NCI-H82 (cell line): Measurements from ENCODE around the gene MIDN.
A peak's percentile ranks its signal among the peaks of the same experiment; 100 is the strongest.

Experiments used
- DNase-seq: peaks from one replicate; lab custom pipeline; 2025; lab: John Stamatoyannopoulos, UW

MIDN gene

DNA sequence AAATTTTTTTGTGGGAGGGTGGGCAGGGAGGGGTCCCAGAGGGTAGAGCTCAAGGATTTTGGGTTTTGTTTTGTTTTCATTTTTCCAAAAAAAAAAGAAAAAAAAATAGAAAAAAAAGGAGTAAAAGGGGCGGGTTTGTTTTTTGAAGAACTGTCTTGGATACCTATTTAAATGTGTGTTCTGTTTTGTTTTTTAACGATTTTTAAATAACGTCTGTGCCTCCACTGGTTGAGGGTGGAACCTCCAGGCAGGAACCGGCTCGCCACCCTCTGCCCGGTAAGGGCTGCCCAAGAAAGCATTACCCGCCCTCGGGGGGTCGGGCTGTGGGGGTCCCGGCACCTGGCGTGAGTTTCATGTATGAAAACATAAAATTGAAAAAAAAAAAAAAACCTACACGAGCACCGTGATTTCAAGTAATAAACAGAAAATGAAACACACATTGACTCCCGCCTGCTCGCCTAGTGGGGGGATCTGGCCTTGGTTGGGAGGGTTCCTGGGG lies 10.4 kb downstream of the MIDN start:
- DNase-seq = no peak

DNA sequence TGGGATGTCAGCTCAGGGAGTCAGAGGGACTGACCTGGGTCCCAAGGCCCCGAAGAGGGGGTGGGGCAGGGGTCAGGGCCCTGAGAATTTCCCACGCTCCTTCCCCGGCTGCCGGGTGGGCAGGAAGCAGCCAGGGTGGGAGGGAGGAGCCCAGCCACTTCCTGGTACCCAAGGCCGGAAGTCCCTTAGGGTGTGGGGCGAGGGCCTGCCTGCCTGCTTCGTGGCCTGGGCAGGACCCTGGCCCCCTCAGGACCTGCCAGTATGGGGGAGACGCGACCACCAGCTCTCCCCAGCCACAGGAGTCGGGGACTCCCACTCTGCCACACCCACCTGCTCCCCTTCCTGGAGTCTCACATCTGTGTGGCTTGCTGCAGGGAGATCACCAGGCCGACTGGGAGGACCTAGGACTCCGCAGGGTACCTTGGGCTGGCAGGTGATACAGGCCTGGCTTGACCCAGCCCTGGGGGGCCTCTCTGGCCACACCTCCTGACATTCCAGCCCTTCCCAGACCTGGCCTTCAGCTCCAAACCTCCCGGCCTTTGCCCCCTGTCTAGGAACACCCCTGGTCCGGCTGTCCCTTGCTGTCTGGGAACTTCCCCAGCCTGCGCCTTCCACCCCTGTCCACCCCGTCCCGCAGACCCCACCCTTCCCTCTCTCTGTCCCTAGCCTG lies 11.0 kb downstream of the MIDN start:
- DNase-seq = peak; percentile 37

DNA sequence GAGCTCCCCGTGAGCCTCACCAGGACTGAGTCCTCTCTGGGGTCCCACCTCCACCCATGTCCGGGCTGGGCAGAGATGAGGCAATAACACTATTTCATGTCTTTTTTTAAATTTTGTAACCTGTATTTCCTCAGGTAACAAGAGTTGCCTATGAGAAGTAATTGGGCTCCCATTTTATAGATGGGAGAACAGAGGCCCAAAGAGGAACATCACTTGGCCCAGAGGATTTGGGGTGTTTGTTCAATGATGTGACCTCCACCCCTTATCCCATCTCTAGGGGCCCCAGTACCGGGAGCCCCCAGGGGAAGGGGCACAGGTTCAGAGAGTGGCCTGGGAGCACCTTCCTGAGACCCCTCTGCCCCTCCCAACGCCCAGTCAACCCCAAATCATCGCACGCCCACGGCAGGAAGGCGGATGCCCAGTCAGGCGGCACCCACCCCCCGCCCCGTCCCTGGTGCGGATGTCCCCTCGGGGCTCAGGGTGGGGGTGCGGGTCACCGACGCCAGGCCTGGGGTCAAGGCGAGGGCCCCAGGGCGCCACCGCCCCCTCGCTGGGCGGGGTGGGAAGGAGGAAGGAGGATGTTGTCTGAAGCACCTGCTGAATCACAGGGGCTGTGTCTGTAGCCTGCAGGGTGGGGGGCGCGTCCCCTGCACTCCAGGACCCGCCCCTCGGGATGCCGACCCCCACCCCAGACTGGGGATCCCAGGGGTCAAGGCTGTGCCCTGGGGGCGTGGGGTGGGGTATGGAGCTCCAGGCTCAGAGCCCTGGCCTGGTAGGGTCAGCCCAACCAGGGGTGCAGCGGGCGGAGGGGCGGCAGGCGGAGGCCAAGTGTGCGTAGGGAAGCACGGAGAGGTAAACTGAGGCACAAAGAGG lies 11.7 kb downstream of the MIDN start:
- no peak for DNase-seq

DNA sequence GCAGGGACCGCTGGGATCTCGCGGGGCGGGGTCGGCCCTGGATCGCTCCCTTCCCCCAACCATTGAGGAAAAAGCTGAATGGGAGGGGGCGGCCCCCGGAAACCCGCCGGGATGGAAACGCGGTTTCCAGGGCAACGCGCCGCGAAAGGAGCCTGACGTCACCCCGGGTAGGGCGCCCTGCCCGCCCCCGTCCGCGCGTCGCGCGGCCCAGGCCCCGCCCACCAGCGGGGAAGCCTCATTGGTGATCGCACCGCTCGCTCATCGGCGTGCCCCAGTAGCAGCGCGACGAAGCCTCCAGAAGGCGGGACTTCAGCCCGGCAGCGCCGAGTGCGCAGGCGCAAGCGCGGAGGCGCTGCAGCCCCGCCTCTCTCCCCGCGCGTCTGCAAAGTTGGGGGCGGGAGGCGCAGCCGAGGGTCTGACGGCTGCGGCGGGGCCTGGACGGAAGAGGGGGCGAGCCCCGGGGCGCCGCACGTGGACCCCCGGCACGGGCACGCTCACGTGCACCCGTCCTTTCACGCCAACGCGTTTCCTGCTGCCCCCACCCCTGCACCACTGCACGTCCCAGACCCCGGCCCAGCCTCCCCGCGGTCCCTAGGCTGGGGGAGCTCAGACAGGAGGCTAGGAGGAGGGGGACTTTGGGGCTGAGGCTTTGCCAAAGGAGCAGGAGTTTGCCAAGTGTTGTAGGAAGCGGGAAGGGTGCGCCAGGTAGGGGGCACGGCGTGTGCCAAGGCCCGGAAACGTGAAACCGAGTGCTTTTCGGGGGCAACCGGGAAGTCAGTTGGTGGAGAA lies 12.6 kb downstream of the MIDN start:
- DNase-seq = peak; percentile 95

DNA sequence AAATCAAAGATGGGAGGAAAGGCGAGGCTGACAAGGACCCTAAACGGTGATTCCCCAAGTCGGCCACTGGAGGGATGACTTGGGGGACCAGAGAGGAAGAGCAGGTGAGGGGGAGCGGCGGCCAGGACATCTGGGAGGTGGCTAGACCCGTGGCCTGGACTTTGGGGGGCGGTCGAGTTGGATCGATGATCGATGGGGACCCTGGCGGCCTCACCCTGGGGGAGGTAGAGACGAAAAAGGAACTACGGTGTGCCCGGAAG lies 13.1 kb downstream of the MIDN start:
- DNase-seq = peak; percentile 47

DNA sequence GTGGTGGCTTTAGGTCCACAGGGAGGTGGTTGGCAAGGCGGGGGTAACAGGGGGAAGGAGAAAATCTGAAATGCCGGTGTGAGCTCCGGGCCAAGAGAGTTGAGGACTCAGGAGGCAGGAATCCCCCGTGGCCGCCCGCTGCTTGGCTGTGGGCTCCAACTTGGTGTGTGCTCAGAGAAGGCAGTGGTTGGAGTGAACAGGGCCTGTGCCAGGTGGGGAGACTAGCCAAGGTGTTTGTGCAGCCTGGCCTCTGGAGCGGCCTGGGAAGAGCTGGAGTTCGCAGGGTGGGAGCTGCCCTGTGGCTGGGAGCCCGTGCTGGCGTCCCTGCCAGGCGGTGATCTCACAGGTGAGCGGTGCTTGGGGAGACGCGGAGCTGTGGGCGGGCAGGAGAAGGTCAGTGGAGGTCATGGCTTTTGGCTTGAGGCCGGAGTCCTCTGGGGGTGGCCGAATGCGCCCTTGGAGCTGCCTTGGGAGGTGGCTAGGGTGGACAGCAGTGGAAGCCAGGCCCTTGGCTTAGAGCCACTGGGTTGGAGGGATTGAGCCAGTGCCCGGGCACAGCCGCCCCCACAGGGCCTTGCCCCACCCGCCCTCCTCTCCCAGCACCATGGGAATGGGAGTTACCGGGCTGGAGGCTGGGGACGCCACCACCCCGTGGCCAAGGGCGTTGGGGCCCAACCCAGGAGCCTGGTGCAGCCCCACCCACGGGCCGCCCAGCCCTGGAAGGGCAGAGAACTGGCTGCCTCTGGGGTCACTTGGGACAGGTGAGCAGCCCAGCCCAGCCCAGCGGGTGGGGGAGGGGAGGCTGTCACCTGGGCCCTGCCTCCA lies 13.6 kb downstream of the MIDN start:
- no peak for DNase-seq

DNA sequence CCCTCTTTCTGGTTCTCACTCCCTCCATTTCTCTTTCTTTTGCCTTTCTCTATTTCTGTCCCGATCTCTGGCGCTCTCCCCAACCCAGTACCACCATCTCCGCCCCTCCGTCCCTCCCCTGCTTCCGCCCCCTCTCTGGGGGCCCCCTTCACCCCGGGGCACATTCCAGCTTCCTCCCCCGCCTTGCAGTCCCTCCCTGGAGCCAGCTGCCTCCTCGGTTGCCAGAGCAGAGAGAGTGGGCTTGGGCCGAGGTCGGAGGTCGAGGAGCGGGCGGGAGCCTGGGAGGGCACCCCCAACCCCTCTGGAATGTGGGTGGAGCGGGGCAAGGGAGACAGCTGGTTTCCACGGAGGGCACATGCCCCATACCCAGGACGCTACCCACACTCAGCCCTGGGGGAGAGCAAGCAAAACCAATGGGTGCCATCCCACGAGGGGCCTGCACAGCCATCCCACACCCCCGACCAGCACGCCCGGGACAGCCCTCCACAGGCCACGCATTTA lies 14.3 kb downstream of the MIDN start:
- no peak for DNase-seq

DNA sequence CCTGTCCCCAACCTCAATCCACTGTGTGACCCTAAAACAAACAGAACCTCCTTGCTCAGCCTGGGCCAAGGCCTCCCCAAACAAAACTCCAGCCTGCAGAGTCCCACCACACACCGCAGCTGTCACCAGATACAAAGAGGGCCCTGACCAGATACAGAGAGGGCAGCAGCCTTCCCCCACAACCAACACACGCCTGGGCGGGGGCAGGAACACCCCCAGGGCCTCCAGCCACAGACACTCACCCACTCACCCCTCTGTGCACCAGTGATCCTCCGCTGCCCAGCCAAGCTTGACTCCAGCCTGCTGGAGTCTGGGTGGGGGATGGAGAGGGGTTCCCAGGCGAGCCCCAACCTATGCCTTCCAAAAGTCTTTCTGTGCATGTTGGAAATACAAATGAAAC lies 14.8 kb downstream of the MIDN start:
- no peak for DNase-seq

DNA sequence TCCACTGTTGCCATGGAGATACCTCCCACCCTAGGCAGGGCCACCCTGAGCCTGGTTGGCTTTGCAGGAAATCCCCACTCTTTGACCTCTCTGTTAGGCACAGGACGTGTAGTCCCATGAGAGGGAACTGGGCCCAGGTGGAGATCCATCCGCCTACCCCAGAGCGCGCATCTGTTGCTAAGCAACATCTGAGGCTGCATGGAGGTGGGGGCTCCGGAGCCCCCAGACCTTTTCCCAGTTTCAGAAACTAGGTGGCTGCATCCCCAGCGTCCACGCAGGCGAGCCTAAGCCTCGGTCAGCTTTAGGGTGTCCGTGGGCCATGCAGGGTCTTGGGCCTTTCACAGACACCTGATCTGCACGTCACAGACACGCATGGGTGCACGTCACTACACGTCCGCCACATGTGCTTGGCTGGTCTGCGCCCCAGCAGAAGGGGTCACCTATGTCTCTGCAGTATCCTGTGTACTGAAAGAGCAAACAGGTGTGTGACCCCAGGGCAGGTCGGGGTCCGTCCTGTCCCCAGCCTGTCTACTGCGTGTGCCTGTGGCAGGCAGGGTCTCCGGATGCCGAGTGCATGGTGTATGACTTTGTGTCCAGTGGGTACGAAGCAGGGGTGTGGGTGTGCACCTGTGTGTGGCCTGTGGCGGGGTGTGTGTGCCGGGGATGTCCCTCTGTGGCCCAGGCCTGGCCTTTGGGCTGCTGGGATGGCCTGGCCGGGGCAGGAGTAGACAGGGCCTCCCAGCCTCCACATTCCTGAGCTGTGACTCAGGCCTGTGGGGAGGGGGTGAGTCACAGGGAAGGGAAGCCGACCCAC lies 16.6 kb downstream of the MIDN start:
- peak; percentile 46 for DNase-seq

DNA sequence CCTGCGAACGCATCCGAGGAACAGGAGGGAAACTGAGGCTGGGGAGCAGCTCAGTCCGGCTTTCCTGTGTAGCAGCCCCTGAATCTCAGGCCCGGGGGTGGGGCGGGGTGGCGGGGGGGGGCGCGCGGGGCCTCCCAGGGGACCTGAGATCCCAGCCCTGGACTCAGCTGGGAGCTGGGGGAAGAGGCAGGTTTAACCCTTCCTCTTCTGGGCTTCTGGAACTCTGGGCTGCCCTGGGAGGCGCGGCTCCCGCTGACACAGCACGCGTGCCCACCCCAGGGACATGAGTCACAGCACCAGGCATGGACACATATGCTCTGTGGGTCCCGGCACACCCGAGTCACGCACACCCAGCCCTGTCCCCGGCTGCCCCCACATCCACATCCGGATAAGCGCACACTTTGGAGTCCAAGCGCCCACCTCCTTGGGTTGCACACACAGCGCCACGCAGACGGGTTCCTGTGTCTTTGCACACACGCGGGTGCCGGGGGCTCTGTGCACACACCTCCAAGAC lies 17.3 kb downstream of the MIDN start:
- peak; percentile 46 for DNase-seq

DNA sequence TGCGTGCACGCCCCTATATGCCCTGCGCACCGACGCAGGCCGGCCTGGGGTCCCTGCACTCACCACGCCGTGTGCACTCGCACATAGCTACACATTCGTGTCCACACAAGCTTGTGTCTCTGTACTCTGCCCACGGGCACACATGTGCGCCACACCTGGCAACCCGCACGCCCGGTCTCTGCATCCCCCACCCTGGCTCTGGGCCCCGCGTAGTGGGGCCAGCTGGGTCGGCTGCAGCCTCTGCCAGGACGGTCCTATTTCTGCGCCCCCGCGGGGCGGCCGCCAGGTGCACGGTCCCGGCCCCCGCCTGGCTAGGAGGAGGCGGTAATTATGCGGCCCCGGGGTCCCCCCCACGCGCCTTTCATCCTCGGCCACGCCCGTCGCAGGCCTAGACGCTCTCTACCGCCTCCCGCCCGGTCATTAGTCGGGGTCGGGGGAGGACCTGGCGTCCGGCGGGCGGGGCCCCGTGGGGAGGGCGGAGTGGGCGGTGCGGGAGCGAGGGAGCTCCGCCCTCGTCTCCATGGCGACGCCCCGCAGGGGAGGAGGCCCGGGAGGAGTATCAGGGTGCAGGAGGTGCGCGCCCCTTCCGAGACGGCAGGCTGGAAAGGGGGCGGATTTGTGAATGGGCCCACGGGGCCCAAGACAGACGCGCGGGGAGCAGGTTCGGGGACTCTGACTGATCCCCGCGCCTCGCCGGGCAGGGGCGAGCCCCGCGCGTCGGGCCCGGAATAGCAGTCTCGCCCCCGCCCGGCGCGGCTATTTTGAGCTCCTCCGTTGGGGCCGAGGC lies 17.9 kb downstream of the MIDN start:
- peak; percentile 87 for DNase-seq

DNA sequence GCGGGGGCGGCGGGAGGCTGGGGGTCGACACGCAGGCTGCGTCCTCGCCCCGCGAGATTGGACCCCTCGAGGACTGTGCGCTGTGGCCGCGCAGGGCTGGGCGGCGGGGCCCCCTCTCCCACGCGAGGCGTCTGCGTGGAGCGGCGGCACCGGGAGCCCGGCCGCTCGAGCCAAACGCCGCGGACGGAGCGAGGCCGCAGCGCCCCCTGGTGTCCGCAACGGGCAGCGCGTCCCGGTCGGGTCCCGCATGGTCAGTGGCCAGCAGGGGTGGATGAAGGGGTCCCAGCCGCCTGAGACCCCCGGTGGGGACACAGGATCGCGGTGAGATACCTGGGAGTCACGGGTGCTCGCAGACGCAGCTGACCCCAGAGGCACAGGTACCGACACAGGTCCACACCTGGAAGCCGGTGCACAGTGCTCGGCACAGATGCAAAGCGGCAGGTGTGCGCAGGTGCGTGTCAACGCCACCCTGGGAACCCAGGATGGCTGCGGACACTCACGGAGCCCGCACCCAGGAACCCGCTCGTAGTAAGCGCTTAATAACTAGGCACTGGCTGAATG lies 18.6 kb downstream of the MIDN start:
- DNase-seq = peak; percentile 60

DNA sequence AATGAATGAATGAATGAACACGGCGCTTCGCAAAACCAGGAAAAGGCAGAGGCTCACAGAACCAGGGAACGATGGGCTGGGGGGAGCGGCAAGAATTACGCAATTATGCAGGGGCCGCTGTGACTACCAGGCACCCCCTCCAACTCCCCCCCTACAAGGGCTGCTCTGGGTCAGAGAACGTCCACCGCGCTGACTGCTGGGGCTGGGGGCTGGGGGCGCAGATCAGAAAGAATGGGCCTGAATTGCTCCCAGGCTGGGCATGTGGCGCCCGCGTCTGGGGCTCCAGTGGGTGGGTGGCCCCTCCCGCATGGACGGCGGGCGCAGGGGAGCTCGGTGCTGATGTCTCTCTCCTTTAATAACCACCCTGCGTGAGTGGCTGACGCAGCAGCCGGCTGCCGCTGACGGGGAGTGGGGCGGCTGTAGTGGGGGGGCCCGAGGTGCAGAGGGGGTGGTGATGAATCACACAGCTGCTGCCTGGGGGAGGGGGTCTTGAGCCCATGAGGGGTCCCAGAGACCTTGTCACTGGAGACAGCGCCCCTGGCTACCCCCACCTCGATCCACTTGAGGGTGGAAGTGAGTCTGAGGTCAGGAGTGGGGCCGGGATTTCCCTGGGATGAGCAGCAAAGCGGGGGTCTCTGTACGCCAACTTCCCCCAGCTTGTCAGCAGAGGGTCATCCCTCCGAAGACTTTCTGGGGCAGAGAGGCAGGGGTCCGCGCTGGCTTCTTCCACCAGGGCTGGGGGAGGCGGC lies 19.3 kb downstream of the MIDN start:
- peak; percentile 48 for DNase-seq

DNA sequence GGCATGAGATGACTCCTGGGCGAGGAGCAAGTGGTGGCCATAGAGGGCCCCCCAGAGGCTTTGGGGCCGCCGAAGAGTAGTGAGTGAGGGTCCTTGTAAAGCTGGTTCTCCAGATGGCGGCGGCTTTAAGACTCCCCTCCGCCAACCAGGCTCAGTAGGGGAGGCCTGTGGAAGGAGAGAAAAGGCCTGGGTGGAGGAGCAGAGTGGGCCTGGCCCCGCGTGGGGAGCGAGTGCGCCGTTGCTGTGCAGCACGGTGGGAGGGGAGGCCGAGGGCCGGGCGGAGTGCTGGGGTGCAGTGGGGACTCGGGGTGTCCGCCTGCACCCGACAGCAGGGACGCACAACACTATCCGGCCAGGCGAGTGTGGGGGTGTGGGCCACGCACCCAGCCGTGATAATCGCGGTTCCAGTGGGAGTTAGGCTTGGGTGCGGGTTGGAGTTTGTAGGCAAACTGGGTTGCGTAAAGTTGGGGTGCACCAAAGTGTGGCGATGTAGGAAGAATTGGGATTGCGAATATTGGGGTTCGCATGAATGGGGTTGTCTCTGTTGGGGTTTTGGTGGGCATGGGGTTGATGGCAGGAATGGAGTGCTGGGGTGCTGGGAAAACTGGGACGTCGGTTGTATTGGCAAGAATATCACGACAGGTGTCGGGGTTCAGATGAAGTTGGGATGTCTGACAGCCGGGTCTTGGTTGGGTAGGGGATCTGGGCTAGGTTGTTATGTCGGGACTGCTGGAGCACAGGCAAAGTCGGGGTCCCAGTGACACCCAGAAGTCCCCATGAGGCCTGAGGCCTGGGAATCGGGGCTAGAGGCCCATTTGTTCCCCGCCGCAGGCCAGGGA lies 20.1 kb downstream of the MIDN start:
- peak; percentile 58 for DNase-seq

DNA sequence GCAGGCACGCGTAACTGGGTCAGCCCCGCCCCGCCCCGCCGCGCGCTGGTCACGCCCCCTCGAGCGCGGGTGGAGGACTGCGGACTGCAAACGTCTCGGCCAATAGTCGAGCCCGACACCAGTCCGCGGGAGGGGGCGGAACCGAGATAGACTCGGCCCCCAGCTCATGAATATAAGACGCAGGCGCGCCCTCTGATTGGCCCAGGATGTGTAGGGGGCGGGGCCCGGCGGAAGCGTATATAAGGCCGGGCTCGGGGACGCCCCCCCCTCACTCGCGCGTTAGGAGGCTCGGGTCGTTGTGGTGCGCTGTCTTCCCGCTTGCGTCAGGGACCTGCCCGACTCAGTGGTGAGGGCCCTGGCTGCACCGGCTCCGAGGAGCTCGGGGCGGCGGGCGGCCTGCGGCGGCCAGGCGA lies 20.7 kb downstream of the MIDN start, which contains the start of gene CIRBP:
TSS of gene CIRBP (plus strand) at position 268 of the 413 bp plus-strand sequence. CDS start 1,602 bp downstream, outside the sequence.
- peak; percentile 99 for DNase-seq

DNA sequence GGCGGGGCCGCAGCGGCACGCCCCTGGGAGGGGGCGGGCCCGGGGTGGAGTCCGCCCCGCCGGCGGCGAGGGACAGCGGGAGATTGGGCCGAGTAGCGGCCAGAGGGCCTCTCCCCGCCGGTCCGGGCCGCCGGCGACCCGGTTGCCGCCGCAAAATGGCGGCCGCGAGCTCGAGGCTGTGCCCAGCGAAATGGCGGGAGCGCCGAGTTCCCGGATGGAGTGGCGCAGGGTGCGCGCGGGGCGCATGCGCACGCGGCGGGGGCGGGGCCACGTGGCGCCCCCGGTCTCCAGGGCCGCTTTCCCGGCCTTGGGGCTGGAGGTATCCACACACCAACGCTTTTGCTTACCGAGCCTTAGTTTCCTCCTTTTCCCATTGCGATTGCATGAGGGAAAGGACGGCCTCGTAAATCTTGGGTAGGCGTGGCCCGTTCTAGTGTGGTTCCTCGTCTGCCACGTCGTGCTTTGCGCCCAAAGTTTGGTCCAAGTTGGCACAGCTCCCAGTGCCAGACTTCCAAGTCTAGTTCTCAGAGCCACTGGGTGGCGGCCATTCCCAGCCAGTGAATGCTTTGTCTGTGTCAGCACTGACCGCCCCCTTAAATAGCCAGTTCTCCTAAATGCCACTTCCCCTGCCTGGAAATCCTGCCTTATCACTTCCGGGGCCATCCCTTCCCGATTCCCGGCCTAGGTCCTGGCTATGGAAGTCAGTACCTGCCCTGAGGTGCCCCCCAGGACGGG lies 21.3 kb downstream of the MIDN start:
- DNase-seq = peak; percentile 82
